NOMO-1 treated with dmso at 0.1 percent for 144 hours (cell line): ENCODE measurements around the gene EPAS1.

Experiments used
- DNase-seq: peaks from one replicate; lab custom pipeline; 2025; ENCODE audit not compliant: unreplicated experiment; lab: John Stamatoyannopoulos, UW

Gene EPAS1

DNA sequence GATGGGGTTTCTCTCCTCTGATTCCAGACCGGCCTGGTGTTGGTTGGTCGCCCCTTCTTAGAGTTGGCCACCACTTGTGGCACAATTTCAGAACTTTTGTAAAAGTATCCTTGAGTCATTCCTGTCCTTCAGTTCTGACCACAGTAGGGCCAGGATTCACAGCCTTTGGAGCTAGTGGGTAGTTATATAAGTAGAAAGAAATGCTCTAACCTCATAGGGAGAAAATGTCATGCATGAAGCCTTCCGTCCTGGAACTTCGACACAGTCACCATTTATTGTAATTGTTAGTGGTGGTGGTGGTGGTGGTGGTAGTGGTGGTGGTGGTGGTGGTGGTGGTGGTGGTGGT lies 65.4 kb downstream of the EPAS1 start:
- no peak for DNase-seq

DNA sequence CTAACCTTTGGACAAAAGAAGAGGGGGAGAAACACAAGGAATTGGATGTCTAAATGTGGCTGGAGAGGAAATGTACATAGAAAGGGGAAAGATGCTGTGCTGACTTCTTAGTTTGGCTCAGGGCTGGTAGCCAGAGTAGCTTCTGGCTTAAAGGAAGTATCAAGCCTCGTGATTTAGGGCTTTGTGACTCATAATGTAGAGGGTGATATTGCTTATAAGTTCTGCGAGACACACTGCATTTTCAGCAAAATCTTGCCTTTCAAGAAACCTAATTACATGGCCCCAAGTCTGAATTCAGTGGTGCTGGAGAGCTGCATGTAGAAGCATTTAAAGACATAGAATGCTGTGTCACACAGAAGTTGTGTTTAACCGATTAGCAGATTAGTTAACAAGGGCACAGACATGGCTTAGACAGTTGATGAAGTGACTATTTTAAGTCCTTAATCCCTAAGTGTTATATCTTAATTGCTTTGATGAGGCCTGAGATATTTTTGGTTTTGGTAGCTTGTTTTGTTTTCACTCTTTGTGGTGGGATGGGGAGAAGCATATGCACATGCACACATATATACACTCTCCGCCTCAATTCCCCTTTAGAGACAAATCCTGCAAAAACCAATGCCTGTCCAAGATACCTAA lies 66.4 kb downstream of the EPAS1 start:
- peak; percentile 37 for DNase-seq

DNA sequence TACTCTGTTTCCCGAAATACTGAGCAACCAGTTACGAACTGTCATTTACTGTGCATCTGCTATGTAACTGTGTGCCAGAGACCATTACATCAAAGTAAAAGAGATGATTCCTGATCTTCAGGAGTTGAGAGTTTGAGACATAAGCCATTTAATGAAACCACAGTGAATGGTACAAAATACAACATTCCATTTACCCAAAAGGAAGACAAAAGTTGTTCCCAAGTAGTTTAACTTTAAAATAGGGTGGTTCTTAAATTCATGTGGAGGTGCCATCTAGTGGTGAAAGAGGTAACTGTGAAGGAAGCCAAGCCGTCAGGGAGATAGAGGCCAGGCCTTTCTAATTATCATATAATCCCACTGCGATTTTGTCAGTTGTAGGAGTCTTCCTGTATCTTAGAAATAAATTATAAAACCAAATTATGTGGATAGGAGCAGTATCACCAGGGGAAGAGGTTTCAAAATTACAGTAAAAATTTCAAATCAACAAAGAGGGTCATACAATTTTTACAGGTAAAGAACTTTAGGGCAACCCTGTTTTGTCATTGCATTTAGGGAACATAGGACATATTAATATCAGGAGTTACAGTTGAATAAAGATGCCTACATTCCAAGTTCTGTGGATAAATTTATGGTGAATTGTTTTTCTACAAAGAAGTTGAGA lies 67.7 kb downstream of the EPAS1 start:
- DNase-seq: peak; percentile 3

DNA sequence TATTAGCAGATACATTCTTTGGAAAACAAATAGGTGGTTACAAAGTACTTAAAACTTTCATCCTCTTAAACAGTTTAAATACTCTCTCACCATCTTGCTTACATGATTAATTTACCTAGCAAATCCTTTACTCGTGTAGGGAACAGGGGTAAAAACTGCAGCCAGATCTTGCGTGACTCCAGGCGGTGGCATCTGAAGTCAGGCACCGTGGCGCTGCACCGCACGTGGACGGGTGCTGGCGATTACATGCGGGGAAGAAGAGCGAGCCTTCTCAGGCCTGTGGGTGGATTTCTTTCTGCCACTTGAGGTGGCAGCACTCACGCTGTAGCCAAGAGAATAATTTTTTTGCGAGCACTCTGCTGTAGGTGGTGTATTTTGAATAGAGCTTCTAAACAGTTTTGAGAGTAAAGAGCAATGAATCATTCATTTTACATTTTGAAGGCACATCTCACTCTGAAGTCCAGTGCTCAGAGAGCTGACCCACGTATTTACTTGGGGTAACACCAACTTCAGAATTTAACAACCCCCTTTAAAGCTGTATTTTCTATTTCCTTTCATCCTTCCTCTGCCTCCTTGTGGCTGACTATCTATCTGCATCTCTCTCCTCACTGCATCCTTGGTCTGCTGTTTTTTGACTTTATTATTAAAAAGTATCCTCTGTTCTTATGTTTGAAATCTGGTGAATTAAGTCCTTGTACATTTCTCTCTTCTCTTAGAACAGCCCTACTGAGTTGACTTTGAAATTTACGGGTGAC lies 68.9 kb downstream of the EPAS1 start:
- no peak for DNase-seq

DNA sequence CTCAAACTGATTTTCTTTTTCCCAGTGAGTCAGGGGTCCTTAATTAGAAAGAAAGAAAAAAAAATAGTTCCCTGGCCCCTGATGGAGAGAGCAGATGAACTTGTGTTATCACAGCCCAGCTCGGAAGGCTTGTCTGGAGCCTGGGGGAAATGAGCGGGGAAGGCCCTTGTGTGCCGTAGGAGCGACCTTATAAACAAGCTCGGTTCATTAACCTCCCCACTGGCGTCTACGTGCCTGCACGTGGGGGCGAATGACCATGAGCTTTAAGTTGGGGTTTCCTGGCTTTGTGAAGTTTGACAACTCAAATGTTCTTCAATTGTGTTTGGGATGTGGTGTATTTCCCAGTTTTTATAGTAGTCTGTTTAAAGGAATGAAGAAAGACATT lies 69.5 kb downstream of the EPAS1 start:
- no peak for DNase-seq

DNA sequence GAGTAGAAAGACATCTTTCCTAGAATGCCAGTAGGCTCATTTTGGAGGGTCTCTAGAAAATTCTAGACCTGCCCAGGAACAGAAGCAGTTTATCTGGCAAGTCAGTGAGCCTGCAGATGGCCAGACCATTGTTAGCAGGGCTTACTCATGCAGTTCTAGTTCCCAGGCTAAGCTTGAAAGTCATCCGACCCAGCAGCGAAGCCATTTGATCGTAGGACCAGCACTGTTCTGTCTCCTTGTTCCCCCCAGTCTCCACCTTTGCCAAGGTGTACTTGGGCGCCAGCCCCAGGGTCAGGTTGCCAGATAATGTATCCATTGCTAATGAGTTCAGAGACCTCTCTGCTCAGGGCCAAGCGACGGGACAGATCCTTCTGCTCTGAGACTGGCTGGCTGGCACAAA lies 70.1 kb downstream of the EPAS1 start:
- DNase-seq: no peak

DNA sequence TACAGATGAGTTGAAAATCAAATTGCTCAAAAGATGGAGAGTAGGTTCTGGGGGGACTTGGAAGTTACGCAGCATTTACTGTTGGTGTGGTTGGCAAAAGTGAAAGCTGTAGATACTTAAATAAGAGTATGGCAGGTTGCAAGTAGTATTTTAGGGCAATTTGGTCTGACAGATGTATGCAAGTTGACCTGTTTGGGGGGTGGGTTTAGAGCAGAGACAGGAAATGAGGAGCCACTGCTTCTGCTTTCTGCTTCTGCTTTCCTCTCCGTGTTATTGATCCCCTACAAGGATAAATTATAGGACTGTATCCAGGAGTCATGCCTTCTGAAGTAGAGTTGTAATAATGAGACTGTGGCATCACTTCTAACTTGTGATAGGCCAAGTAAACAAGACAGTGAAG lies 71.2 kb downstream of the EPAS1 start:
- DNase-seq: peak; percentile 77

DNA sequence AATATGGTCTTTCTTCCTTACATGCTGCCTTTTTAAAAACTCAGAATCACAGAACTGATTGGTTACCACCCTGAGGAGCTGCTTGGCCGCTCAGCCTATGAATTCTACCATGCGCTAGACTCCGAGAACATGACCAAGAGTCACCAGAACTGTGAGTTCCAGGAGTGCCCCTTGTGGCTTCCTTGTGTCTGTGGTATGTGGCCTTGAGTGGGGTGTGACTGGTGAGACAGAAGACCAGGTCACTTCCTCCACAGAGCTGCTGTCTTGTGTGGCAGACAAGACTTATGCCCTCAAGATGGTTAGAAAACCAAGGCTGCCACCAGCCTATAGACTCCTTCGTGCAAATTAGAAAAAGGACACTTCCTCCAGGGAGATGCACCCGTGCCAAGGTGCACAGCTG lies 72.6 kb downstream of the EPAS1 start:
- DNase-seq: peak; percentile 32

DNA sequence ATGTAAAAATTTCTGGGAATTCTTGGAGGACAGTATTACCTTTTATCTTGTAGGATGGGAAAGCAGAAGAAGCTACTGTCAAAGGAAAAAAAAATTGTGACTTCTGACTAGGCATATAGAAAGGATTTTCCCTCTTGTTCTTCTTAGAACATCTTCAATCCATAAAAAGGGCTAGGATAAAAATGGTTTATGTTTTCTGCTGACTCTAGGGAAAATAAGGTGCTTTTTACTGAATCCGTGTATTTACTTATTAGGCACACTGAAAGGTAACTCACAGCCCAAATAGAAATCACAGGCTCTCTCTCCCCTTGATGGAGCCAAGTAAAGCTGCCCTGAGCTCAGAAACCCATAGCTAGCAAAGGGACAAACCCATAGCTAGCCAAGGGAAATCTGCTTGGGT lies 74.6 kb downstream of the EPAS1 start:
- DNase-seq: no peak

DNA sequence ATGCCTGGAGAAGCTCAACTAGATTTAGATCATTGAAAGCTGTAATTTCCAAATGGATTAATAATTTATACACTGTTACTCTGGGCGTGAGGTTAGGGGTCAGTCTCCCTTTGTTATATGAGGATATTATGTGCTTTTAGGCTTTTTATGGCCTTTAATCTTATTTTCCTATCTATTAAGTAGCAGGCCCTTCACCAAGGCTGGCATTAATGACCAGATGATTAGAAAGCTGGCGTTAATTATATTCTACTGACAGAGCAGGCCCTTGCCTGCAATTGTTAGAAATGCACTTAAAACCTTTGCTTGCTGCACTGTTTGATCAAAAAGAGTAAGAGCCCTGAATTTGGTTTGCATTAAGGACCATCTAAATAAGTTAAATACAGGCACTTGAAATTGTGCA lies 75.3 kb downstream of the EPAS1 start:
- no peak for DNase-seq

DNA sequence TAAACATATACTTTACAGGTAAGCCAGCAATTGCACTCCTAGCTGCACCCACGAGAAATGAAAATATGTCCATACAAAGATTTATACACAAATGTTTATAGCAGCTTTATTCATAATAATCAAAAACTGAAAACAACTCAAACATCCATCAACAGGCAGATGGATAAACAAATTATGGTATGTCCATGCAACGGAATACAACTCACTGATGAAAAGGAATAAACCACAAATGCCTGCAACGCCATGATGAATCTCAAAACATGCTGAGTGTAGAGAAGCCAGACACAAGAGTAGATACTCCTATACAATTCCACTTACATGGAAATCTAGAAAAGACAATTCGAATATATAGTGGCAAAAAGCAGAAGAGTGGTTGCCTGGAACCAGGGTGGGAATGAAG lies 76.0 kb downstream of the EPAS1 start:
- DNase-seq: no peak

DNA sequence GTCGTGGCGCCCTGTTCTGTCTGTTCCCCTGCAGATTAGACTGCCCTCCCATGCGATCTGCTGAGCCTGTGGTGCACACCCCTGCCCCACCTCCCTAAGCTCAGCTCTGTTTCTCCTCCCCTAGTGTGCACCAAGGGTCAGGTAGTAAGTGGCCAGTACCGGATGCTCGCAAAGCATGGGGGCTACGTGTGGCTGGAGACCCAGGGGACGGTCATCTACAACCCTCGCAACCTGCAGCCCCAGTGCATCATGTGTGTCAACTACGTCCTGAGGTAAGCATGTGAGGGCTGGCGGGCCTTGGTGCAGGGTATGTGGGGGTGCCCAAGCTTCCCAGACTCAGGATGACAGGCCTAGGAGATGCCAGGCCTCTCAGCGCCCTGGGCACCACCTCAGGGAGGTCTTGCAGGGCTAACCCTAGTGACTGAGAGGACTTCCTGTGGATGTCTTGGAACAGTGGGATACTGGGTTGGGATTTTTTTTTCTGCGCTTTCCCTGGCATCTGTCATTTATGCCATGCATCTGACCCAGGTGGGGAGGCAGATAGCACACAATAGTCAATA lies 78.4 kb downstream of the EPAS1 start:
- no peak for DNase-seq

DNA sequence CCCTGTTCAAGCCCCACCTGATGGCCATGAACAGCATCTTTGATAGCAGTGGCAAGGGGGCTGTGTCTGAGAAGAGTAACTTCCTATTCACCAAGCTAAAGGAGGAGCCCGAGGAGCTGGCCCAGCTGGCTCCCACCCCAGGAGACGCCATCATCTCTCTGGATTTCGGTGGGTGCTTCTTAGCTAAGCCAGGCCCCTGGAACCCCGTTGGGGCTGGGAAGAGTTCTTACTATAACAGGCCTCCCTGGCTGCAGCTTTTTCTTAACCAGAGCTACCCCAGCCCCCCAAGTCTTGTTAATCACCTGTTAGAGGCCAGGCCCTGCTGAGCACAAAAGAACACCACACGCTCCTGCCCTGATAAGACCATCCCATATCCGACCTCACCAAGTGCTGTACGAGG lies 79.4 kb downstream of the EPAS1 start:
- DNase-seq: no peak

DNA sequence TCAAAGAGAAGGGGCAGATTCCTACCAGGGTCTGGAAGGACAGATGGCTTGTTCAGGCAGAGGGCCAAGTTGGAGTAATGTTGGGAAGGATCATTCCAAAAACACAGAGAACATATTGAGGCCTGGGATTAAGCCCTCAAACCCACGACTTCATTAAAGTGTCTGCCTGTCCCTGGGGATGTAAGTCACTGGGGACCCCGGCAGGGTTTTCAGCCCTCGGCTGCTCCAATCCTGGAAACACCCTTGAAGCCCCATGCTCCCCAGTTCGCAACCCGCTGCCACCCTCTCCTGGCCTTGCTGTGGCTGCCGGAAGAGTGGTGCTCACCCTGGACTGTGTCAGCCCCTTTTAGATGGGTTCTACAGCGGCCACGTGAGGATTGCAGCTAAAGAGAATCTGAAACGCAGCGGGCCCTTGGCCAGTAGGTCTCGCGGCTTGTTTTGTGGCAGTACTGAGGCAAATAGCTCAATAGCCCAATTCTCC lies 79.9 kb downstream of the EPAS1 start:
- DNase-seq: no peak

DNA sequence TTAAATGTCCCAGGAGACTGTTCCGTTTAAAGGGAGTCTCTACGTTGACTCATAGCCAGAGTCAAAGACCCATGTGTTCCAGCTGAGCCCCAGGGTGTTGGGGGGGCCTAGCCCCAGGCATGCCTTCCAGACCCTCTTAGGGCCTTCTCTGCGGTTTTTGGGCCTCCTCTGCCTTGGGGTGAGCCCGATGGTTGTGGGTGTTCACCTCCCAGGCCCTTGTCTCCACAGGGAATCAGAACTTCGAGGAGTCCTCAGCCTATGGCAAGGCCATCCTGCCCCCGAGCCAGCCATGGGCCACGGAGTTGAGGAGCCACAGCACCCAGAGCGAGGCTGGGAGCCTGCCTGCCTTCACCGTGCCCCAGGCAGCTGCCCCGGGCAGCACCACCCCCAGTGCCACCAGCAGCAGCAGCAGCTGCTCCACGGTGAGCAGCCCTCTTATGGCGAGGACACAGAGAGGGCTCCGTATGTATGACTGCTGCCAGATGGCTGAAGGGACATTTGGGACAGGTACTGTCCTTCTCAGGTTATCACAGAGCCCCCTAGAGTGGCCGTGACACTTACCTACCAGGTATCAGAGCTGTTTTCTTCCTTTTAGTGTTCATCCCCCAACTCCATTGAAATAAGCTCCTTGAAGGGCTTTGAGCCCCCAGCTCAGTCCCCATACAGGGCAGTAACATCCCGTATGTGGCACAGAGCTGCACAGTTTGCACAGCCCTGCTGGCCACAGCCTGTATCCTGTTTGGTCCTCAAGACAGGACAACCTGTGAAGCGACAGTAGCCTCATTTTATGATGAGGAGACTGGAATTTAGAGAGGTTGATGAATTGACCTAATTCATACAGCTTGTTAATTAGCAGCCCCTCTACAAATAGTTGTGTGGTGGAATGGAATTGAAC lies 80.7 kb downstream of the EPAS1 start:
- DNase-seq: no peak

DNA sequence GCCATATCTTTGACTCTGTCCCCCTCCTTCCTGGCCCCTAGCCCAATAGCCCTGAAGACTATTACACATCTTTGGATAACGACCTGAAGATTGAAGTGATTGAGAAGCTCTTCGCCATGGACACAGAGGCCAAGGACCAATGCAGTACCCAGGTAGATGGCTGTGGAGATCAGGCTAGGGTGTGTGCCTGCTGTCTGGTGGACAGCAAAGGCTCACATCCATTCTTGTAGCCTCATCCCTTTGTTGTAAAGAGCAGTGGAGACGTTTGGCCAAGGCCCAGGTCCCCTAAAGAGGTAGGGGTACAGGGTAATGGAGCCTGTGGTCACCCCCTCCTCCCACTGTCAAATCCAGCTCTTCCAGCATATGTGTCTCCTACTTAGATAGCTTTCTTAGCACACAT lies 81.4 kb downstream of the EPAS1 start:
- DNase-seq: no peak

DNA sequence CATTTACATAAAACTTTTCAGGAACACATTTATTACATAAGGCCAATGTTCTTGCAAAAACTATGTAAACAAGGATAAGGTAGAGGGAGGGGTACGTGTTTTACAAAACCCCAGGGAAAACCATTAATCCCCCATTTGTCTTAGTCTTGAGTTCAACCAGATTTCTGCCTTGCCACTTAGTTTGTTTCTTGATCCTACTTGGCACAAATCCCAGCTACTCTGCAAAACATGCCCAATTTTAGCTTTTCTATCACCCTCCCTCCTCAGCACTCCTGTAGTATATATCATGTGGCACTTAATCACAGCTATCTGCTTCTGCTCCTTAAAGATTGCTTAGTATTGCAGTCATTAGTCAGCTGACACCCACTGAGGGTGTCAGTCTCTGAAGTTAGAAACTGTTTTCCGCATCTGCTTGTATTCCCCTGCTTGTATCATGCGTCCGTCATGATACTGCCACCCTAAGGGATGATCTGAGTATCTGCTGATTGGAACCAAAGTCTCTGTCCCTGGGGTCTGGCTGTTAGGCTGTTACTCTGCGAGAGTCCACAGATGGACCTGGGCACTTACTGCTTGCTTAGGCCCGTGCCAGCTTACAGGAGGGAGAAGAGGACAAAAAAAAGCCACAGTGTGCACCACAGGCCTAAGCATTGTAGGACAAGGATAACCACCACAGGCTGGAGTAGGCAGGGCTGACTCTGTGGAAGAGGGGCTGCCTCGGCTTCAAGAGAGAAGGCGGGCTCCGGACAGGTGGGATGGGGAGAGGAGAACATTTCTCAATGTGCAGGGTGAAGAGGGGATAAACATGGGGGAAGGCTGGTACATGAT lies 82.2 kb downstream of the EPAS1 start:
- no peak for DNase-seq

DNA sequence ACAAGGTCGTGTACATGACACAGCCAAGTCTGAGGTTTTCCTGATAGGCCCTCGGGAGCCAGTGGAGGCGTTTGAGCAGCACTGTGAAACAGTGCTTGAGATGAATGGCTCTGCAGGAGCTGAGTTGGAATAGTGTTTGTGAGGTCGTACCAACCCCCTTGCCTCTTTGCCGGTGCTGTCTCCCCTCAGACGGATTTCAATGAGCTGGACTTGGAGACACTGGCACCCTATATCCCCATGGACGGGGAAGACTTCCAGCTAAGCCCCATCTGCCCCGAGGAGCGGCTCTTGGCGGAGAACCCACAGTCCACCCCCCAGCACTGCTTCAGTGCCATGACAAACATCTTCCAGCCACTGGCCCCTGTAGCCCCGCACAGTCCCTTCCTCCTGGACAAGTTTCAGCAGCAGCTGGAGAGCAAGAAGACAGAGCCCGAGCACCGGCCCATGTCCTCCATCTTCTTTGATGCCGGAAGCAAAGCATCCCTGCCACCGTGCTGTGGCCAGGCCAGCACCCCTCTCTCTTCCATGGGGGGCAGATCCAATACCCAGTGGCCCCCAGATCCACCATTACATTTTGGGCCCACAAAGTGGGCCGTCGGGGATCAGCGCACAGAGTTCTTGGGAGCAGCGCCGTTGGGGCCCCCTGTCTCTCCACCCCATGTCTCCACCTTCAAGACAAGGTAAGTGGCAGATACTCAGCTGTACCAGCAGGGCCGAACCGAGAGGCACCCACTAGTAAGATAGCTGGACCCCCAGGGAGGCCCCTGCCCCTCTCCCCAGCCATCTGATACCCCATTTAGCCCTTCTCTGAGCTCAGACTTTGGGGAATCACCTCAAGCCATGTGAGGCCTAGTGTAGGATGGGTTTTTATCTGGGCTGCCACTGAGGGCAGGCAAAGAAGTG lies 83.1 kb downstream of the EPAS1 start:
- no peak for DNase-seq

DNA sequence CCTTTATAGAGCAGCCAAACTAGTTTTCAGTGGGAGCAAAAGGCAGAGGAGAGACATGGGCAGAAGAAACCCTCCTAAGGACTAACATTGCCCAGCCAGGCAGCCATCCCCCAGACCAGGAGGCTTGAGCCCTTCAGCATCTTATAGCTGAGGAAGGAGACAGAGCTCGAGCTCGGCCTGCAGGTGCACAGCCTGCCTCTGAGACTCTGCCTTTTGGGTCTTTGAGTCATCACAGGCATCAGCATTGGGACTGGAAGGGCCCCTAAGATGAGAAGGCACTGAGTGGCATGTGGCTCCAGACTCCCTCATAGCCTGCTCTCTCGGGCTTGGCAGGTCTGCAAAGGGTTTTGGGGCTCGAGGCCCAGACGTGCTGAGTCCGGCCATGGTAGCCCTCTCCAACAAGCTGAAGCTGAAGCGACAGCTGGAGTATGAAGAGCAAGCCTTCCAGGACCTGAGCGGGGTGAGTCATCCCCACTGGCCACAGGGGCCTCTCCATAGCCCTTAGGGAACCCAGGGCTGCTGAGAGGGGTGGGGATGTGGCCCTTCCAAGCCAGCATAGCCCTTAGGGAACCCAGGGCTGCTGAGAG lies 84.1 kb downstream of the EPAS1 start:
- DNase-seq: no peak
